Measurements from ENCODE around the gene SUN1. TPM values are rescaled to one million over a fixed set of nuclear protein-coding genes. Genes with fewer than 3 reads are reported as not detected.

The SUN1 gene, protein sequence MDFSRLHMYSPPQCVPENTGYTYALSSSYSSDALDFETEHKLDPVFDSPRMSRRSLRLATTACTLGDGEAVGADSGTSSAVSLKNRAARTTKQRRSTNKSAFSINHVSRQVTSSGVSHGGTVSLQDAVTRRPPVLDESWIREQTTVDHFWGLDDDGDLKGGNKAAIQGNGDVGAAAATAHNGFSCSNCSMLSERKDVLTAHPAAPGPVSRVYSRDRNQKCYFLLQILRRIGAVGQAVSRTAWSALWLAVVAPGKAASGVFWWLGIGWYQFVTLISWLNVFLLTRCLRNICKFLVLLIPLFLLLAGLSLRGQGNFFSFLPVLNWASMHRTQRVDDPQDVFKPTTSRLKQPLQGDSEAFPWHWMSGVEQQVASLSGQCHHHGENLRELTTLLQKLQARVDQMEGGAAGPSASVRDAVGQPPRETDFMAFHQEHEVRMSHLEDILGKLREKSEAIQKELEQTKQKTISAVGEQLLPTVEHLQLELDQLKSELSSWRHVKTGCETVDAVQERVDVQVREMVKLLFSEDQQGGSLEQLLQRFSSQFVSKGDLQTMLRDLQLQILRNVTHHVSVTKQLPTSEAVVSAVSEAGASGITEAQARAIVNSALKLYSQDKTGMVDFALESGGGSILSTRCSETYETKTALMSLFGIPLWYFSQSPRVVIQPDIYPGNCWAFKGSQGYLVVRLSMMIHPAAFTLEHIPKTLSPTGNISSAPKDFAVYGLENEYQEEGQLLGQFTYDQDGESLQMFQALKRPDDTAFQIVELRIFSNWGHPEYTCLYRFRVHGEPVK
- total RNA-seq (2014; rRNA removed; shearing (Covaris generic)) (78.5 and 105 TPM in 2 replicates), total RNA-seq (2022) (83.4 and 84.2 TPM in 2 replicates), Bru-seq, nascent RNA (percentile 63 among the genes with signal in this experiment), BruChase-seq, experiment 1, labeled RNA remaining after a 6-hour chase (percentile 75 among the genes with signal in this experiment), BruChase-seq, experiment 2, labeled RNA remaining after a 2-hour chase (percentile 75 among the genes with signal in this experiment)
- long read RNA-seq, full-length matches to known transcripts, result 5 of 482 reads
- long read RNA-seq, partial matches to known transcripts, result 375 of 482 reads
- long read RNA-seq, other reads (novel, unspliced or antisense), result 102 of 482 reads

DNA sequence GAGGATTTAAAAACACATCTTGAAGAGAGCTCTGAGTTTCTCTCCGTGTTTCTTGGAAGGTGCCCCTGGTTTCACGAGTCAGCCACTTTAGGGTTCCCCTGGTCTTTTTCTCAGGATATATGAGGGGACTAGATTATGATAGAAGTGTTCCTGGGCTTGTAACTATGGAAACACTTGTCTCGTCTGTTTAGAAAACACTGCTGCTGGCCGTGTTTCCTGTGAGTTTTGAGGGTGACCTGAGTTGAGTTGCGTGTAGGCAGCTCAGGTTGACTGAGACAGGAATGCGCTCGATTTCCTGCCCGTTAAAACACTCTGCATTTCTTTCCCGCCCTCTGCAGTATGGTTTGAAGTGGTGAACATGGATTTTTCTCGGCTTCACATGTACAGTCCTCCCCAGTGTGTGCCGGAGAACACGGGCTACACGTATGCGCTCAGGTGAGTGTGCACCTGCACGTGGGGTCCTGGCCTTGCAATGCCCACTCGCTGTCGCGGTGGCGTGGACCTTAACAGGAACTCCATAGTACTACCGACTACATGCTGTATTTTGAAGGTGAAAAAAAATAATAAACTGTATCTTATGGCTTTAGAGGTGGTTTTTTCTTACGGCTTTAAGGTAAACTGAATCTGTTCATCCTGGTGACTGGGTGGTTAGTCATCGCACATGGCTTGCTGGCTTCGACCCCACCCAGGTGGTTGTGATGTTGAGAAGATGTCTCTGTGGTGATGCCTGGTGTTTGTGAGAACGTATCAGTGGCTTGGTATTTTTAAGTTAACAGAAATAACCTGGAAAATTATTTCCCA is at the start of gene SUN1:
TSS of gene SUN1 (plus strand) at position 310 of the 801 bp plus-strand sequence. CDS start at position 359, 49 bp downstream.
- ChIA-PET CTCF (ENCODE audit: unreplicated experiment) (no interaction called here), POLR2A (interaction anchor here (0.7 kb wide), 1 partner anchor 14 kb away, joined by 3 read pairs; no protein-coding TSS in a partner anchor)
- no peak within 1 kb of the TSS for H2AFZ ChIP-seq (ENCODE audit: low read length)
- TF ChIP-seq, protein P1, sequence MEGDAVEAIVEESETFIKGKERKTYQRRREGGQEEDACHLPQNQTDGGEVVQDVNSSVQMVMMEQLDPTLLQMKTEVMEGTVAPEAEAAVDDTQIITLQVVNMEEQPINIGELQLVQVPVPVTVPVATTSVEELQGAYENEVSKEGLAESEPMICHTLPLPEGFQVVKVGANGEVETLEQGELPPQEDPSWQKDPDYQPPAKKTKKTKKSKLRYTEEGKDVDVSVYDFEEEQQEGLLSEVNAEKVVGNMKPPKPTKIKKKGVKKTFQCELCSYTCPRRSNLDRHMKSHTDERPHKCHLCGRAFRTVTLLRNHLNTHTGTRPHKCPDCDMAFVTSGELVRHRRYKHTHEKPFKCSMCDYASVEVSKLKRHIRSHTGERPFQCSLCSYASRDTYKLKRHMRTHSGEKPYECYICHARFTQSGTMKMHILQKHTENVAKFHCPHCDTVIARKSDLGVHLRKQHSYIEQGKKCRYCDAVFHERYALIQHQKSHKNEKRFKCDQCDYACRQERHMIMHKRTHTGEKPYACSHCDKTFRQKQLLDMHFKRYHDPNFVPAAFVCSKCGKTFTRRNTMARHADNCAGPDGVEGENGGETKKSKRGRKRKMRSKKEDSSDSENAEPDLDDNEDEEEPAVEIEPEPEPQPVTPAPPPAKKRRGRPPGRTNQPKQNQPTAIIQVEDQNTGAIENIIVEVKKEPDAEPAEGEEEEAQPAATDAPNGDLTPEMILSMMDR (conservative IDR thresholded peaks at IDR 0.05; ENCODE audit: low read length), result no peak
- no peak for TF ChIP-seq EZH2phosphoT487 (IDR thresholded peaks at IDR 0.05; ENCODE audit: borderline replicate concordance, low read depth, low read length)
- no TSS peak for BruUV-seq (replicated peaks)
- no peaks in the 10 kb centered on the region for H4K20me1 ChIP-seq (ENCODE audit: insufficient read depth, low read length)
- no peaks in the 10 kb centered on the region for H3K9me2 ChIP-seq (ENCODE audit: insufficient read depth, low read length)
- no peak within 1 kb of the TSS for H3K4me2 ChIP-seq (ENCODE audit: low read length)
- no peak for DNase-seq (ENCODE audit: low spot score)
- H3K36me3 ChIP-seq (ENCODE audit: insufficient read depth, low read length), result peaks cover 11% of the 10 kb centered on the region; the same call in 1 of the 2 replicates
- no peaks in the 10 kb centered on the region for H3K4me1 ChIP-seq (ENCODE audit: insufficient read depth, low read length, poor library complexity, severe bottlenecking)
- intact Hi-C loops (cut with micrococcal nuclease; ENCODE audit: unreplicated experiment), result no loop called here
- no peaks in the 10 kb centered on the region for H3K9me3 ChIP-seq (ENCODE audit: low read length)
- no peak within 1 kb of the TSS for H3K27ac ChIP-seq (ENCODE audit: low read depth, low read length, poor library complexity, severe bottlenecking)
- H3K4me3 ChIP-seq (ENCODE audit: low read depth, low read length, poor library complexity, severe bottlenecking), result no peak within 1 kb of the TSS
- peaks cover 37% of the 10 kb centered on the region for H3K79me2 ChIP-seq (ENCODE audit: insufficient read depth, low read depth, low read length)

DNA sequence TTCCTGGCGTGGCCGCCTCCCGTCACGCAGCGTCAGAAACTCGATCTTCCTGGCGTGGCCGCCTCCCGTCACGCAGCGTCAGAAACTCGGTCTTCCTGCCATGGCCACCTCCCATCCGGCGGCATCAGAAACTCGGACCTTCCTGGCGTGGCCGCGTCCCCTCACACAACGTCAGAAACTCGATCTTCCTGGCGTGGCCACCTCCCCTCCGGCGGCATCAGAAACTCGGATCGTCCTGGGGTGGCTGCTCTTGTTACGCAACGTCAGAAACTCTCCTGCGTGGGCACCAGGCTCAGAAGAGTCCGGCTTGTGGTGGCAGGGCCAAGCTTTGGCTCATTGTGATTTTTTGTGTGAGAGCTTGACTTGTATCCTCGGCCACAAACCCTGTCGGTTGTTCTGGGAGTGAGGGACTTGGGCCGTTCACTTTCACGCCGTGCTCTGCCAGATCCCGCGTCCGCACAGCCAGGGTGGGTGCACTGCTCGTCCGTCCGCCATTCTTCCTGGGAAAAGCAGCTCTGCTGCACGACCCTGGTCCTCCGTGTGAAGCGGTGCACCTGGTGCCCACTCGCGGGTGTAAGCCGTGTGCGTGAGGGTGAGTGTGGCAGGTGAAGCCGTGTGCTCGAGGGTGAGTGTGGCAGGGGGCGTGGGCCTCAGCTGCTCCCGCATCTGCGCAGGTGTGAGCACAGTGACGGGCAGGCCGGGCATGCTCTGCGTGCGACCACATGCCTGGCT is 49.4 kb upstream of the SUN1 start:
- H2AFZ ChIP-seq (ENCODE audit: low read length), result no peak overlapping the region
- no TSS peak for BruUV-seq (replicated peaks)
- H3K9me2 ChIP-seq (ENCODE audit: insufficient read depth, low read length), result no peaks in the 10 kb centered on the region
- H3K4me3 ChIP-seq (ENCODE audit: low read depth, low read length, poor library complexity, severe bottlenecking), result no peak overlapping the region
- no peaks in the 10 kb centered on the region for H3K4me1 ChIP-seq (ENCODE audit: insufficient read depth, low read length, poor library complexity, severe bottlenecking)
- H4K20me1 ChIP-seq (ENCODE audit: insufficient read depth, low read length), result no peaks in the 10 kb centered on the region
- H3K79me2 ChIP-seq (ENCODE audit: insufficient read depth, low read depth, low read length), result no peaks in the 10 kb centered on the region
- intact Hi-C loops (cut with micrococcal nuclease; ENCODE audit: unreplicated experiment), result no loop called here
- CTCF ChIA-PET (ENCODE audit: unreplicated experiment), result no interaction called here
- no peak overlapping the region for H3K4me2 ChIP-seq (ENCODE audit: low read length)
- POLR2A ChIA-PET, result no interaction called here
- peaks cover 93% of the 10 kb centered on the region for H3K36me3 ChIP-seq (ENCODE audit: insufficient read depth, low read length)
- TF ChIP-seq, protein P1 (conservative IDR thresholded peaks at IDR 0.05; ENCODE audit: low read length), result no peak
- no peak for TF ChIP-seq EZH2phosphoT487 (IDR thresholded peaks at IDR 0.05; ENCODE audit: borderline replicate concordance, low read depth, low read length)
- no peak for DNase-seq (ENCODE audit: low spot score)
- no peak overlapping the region for H3K27ac ChIP-seq (ENCODE audit: low read depth, low read length, poor library complexity, severe bottlenecking)
- H3K9me3 ChIP-seq (ENCODE audit: low read length), result no peaks in the 10 kb centered on the region
